EL (cell line): Measurements from ENCODE around the gene AKR1B15.
"Not testable (repeated sequence)": the region's sequence is repeated elsewhere in the genome, so short reads cannot be mapped to it uniquely, and the experiment has no call there.

ENCODE experiments used
- DNase-seq: peaks from one replicate; pipeline ENCODE4 v3.0.0-alpha.2; 2016

Gene AKR1B15

DNA sequence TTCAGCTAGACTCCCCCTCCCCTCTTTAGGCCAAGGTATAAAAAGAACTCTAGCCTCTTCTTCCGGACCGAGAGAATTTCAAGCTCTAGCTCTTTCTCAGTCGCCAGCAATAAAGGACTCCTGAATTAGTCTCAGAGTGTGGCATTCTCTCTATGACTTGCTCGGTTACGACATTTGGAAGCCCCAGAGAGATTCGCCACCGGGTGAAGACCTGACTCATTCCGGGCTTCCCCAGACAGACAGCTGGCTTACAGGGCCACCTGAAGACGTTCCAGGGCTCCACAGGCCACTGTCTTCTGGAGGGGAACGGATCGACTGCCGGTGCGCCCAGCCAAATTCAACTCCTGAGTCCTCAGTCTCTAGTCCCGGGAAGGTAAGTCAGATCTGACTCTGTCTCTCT lies at the start of gene AKR1B15:
AKR1B15 (plus strand) TSS at position 234 of the 400 bp plus-strand sequence. CDS start 15,510 bp downstream, outside the sequence.
- DNase-seq = peak; percentile 52

- DNase-seq = no peak
Measured at GRCh38 chr7:134500406-134500805, 48.5 kb upstream of the AKR1B15 start.

DNA sequence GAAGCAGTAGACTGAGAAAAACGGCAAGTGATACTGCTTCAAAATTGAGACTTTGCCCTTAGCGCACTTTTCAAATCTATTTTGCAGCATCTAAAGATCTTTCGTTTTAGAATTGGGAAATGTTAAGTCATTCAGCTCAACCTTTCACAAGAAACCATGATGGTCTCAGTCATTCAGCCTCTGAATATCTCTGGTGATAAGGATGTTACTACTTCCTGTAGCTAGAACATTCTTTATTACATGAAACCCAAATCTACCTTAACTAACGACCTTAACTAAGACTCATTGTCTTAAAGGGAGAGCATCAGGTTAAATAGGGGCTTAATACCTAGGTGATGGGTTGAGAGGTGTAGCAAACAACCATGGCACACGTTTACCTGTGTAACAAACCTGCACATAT lies 47.9 kb upstream of the AKR1B15 start:
- no peak for DNase-seq

GRCh38 chr7:134502463-134503371 lies 46.2 kb upstream of the AKR1B15 start:
- peak; percentile 53 for DNase-seq

- no peak for DNase-seq
Measured at GRCh38 chr7:134504660-134505164, 44.2 kb upstream of the AKR1B15 start.

DNA sequence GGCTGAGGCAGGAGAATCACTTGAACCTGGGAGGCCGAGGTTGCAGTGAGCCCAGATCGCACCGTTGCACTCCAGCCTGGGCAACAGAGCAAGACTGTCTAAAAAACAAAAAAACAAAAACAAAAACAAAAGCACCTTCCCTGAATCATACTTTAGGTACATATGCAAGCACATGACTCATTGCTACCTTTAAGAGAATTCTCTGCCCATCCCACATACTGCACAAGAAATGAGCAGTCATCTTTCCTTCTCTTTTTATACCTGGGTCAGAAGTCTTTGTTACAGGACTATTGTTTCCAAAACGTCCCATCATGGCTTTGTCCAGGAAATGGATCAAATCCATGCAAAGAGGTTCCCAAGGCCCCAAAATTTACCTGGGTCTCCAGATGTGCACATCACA lies 43.1 kb upstream of the AKR1B15 start:
- no peak for DNase-seq

DNA sequence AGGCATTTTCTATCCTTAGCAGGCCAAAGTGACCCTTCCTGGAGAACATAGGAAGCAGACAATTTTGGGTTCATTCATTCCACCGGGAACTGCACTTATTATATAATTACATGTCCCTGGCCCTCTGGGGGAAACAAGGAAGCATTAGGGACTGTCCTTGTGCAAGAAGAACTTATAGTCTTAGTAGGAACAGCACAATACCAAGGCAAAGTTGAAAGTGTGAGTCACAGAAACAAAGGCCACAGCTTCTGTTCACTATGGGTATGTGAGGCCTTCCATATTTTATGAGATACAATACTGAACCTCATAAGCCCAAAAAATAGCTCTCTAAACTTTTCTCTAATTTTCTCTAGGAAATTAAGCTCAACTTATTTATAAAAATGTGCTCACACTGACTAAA lies 39.9 kb upstream of the AKR1B15 start:
- DNase-seq = no peak

DNA sequence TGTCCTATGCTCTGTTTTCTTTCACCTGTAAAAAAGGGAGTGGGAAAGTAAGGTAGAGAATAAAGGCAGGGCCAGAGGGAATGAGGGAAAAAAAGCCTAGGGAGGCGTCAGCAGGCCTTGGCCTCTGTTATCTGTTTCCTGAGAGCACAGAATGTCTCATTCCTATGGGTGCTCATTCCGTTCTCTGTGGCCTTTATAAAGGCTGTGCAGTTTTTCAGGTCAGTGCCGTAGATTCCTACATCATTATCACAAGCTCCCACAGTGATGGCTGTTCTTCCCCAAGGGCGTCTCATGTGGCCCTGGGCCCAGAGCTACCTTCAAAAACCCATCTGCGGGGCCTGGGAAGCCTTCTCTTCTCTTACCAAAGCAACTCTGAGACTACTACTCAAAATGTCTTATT lies 38.3 kb upstream of the AKR1B15 start:
- no peak for DNase-seq

DNA sequence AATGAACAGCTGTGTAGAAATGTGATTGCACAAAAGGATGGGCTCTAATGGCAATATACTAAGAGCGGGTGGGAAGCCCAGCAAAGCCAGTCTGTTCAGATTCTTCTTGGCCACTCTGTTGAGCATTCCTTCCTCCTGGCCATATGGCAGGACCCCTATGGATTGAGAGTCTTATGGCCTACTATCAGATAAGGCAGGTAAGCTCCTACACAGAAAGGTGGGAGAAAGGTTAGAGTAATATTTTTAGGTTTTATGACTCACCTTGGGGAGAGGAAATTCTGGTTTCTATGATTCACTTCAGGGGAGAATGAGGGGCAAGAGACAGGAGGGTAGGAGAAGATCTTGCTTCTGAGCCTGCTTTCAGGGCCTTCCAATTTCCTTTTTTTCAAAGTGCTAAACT lies 36.6 kb upstream of the AKR1B15 start:
- no peak for DNase-seq

GRCh38 chr7:134513169-134513752 lies 35.6 kb upstream of the AKR1B15 start:
- DNase-seq = peak; percentile 56

DNA sequence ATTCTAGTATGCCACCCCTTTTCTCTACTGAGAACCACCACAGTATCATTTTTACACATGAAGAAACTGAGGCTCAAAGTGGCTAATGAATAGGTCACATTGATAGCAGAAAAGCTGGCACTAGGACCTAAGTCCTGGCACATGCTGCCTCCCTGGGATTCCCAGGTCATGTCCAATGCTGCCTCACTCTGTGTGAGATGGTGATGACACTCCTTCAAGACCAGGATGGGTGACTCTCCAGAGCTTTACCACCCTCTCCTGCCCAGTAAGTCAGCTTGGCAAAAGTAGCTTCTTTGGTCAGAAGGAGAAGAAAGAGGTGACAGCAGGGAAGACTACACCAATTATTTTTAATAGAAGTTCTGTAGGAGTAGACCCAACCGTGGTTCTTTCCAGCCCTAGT lies 34.8 kb upstream of the AKR1B15 start:
- DNase-seq = no peak

GRCh38 chr7:134514663-134515062 lies 34.2 kb upstream of the AKR1B15 start:
- DNase-seq = peak; percentile 77

GRCh38 chr7:134515569-134516468 lies 33.1 kb upstream of the AKR1B15 start:
- DNase-seq = peak; percentile 88

GRCh38 chr7:134520130-134520529 lies 28.8 kb upstream of the AKR1B15 start:
- no peak for DNase-seq

GRCh38 chr7:134522601-134523000 lies 26.3 kb upstream of the AKR1B15 start:
- DNase-seq = no peak

DNA sequence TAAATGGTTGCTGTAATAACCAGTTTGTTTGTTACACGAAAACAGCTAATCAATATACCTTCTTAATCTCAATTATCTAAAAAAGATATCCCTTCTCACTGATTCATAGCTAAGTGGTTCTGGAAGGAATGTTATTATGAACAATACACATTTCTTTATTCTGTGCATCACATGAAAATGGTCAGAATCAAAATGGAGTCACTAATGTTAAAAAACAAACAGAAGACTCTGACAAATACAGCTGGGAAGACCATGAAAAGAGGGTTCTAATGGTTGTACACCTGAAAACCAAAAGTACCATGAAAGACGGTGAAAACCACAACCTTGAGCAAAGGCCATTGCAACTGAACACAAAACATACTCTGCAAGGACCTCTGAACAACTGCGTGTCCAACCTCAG lies 23.5 kb upstream of the AKR1B15 start:
- not testable (repeated sequence) for DNase-seq

DNA sequence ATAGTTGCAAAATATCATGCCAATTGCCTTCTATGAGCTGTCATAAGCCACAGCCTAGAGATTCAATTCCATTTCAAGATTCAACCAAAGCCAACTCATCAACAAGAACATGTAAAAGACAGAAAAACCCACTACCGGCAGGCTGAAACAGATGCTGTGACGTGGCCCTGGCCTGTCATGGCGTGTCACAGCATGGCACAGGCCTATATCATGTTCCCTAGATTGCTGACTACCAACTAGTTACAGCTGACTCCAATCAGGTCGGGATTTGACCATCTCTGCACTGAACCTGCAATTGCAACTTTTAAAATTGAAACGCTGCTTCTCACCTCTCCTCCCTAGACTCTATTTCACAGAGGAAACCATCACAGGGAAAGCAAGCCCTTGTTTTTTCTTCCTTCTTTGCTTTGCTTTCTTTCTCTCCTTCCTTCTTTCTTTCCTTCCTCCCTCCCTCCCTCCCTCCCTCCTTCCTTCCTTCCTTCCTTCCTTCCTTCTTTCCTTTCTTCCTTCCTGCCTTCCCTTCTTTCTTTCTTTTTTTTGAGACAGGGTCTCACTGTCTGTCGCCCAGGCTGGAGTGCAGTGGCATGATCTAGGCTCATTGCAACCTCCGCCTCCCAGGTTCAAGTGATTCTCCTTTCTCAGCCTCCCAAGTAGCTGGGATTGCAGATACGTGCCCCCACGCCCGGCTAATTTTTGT lies 22.2 kb upstream of the AKR1B15 start:
- not testable (repeated sequence) for DNase-seq

DNA sequence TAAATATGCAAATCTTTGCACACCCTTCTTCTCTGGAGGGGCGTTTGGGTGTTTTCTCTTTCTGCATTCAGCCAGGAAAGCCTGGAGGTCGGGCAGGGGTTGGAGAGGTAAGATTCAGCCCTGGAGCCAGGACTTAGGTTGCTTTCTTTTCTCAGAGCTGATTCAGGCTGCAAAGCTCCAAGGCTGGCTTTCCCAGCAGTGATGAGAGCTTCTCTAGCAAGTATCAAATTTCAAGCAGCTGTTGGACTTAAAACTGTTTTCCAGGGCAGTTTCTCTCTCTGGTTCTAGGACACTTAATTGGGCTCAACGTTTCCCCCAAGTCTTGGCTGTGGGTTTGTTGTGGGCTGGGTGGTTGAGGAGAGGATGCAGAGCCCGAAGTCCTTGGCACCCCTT lies 20.9 kb upstream of the AKR1B15 start:
- DNase-seq = peak; percentile 31

GRCh38 chr7:134528749-134529148 lies 20.2 kb upstream of the AKR1B15 start:
- DNase-seq = no peak

DNA sequence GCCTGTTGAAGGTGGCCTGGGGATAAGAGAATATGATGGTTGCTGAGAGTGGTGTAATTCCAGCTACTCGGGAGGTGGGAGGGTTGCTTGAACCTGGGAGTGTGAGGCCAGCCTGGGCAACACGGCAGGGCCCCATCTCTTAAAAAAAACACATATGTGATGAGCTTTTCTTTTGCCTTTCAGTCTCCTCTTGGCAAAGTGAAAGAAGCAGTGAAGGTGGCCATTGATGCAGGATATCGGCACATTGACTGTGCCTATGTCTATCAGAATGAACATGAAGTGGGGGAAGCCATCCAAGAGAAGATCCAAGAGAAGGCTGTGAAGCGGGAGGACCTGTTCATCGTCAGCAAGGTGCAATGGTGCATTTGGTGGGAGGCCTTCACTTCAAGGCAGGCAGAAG lies 18.4 kb upstream of the AKR1B15 start:
- DNase-seq = no peak

GRCh38 chr7:134532180-134532953 lies 16.5 kb upstream of the AKR1B15 start:
- DNase-seq = no peak

- DNase-seq = no peak
Measured at GRCh38 chr7:134532954-134533218, 16.0 kb upstream of the AKR1B15 start.
